RPMI7951 (cell line): ENCODE data around the gene TOGARAM2. TPM values are rescaled to one million over a fixed set of nuclear protein-coding genes. Genes with fewer than 3 reads are reported as not detected.

Experiments used
- DNase-seq: peaks from one replicate; pipeline ENCODE4 v3.0.0-alpha.2; 2012; ENCODE audit warnings: low read depth
- total RNA-seq: library from RNA; depleted of rRNA; stranded (reverse); fragments of >200 nt; shearing (Covaris generic); gene quantifications from 2 replicates; pipeline ENCODE4 v1.2.3, GENCODE V29; 2014; rRNA removed

Gene TOGARAM2
- total RNA-seq, 1 experiment from 2014 or later: not detected

- no peak for DNase-seq
Observed at GRCh38 chr2:29072971-29073725, 92.0 kb downstream of the TOGARAM2 start.

GRCh38 chr2:29073933-29074332, 92.8 kb downstream of the TOGARAM2 start:
- no peak for DNase-seq

- no peak for DNase-seq
Observed at GRCh38 chr2:29074411-29074810, 93.3 kb downstream of the TOGARAM2 start, which contains the start of gene PCARE. TSS of gene PCARE (minus strand) at chr2:29074523. CDS start at chr2:29074261, 262 bp downstream.

- DNase-seq: peak; percentile 86
Observed at GRCh38 chr2:29075894-29076705, 95.0 kb downstream of the TOGARAM2 start.

- DNase-seq: no peak
Observed at GRCh38 chr2:29079887-29080286, 98.8 kb downstream of the TOGARAM2 start.

- no peak for DNase-seq
Observed at GRCh38 chr2:29080886-29081743, 100.0 kb downstream of the TOGARAM2 start.

GRCh38 chr2:29082804-29083495, 101.9 kb downstream of the TOGARAM2 start:
- no peak for DNase-seq

- DNase-seq: no peak
Observed at GRCh38 chr2:29084554-29084953, 103.5 kb downstream of the TOGARAM2 start.

- peak; percentile 80 for DNase-seq
Observed at GRCh38 chr2:29090311-29090710, 109.2 kb downstream of the TOGARAM2 start.

- DNase-seq: no peak
Observed at GRCh38 chr2:29096969-29097368, 115.9 kb downstream of the TOGARAM2 start.

GRCh38 chr2:29097569-29097968, 116.5 kb downstream of the TOGARAM2 start:
- no peak for DNase-seq

- DNase-seq: no peak
Observed at GRCh38 chr2:29100564-29100963, 119.5 kb downstream of the TOGARAM2 start.

Other genes with a start within 250 kb of the TOGARAM2 start
- gene PPP1CB, start 229.5 kb upstream of the TOGARAM2 start, total RNA-seq: 142 and 168 TPM in 2 replicates
- gene SPDYA, start 170.5 kb upstream of the TOGARAM2 start, total RNA-seq: 0.20 and 0.60 TPM in 2 replicates
- 14.5 and 29.2 TPM in 2 replicates for gene TRMT61B, start 111.0 kb upstream of the TOGARAM2 start, total RNA-seq
- gene WDR43, start 86.6 kb upstream of the TOGARAM2 start, total RNA-seq: 42.5 and 49.0 TPM in 2 replicates
- not detected in 2 replicates for gene PCARE, start 93.2 kb downstream of the TOGARAM2 start, total RNA-seq
- gene CLIP4, start 134.1 kb downstream of the TOGARAM2 start, total RNA-seq: 38.0 and 40.3 TPM in 2 replicates